SK-N-SH (cell line): ENCODE measurements around the gene ATP2A3. TPM values are rescaled to one million over a fixed set of nuclear protein-coding genes. Genes with fewer than 3 reads are reported as not detected.

Source experiments
- CTCF ChIA-PET: fragments of 300-600, 350-600 bp; formaldehyde crosslinking; extraction: SDS; loops from one replicate; lab custom pipeline; 2021; lab: Yijun Ruan, JAX
- POLR2A ChIA-PET: fragments of 350-600 bp; sonication (Branson Sonifier 250); formaldehyde crosslinking; extraction: SDS; loops from one replicate; lab custom pipeline; 2020; ENCODE audit warnings: antibody characterized with exemption, inconsistent platforms; lab: Yijun Ruan, JAX
- DNase-seq: peaks from one replicate; pipeline ENCODE4 v3.0.0; 2012
- H2AFZ ChIP-seq: fragments of 200-600 bp; sonication (generic); 2 replicates; pipeline ENCODE4 v1.8.1; 2016; ENCODE audit warnings: antibody characterized with exemption, mild to moderate bottlenecking, low read depth
- H3F3A ChIP-seq: fragments of 200-600 bp; sonication (generic); replicated peaks from 2 replicates; pipeline ENCODE3; 2016; ENCODE audit warnings: antibody characterized with exemption, mild to moderate bottlenecking; ENCODE audit not compliant: insufficient read depth
- H3K27ac ChIP-seq, 2 experiments: fragments of 200-500 bp in 1 of 2; fragments of 200-600 bp in 1 of 2; sonication (Bioruptor generic) in 1 of 2; sonication (generic), shearing (Covaris generic) in 1 of 2; 2 replicates each; pipeline versions ENCODE4 v1.5.1 to v1.6.1; 2014 to 2016; ENCODE audit warnings: low read depth in 2 of 2, inconsistent platforms in 1 of 2, low read length in 1 of 2, mild to moderate bottlenecking in 1 of 2, mixed read lengths in 1 of 2
- H3K27me3 ChIP-seq: fragments of 200-600 bp; sonication (generic), shearing (Covaris generic); 2 replicates; pipeline ENCODE4 v1.6.1; 2016; ENCODE audit warnings: mixed run types; ENCODE audit not compliant: insufficient read depth
- H3K36me3 ChIP-seq, 2 experiments: fragments of 200-500 bp in 1 of 2; fragments of 200-600 bp in 1 of 2; sonication (Bioruptor generic) in 1 of 2; sonication (generic) in 1 of 2; replicated peaks in 1 of 2; 2 replicates each; pipeline versions ENCODE3 to v1.5.1; 2014 to 2016; ENCODE audit warnings: low read length in 1 of 2, mild to moderate bottlenecking in 1 of 2; ENCODE audit not compliant: insufficient read depth in 2 of 2, control insufficient read depth in 1 of 2
- H3K4me1 ChIP-seq, 2 experiments: fragments of 200-500 bp in 1 of 2; fragments of 200-600 bp in 1 of 2; sonication (Bioruptor generic) in 1 of 2; sonication (generic), shearing (Covaris generic) in 1 of 2; 2 replicates each; pipeline versions ENCODE4 v1.5.1 to v1.6.1; 2014 to 2016; ENCODE audit warnings: low read depth in 1 of 2, low read length in 1 of 2, mixed run types in 1 of 2; ENCODE audit not compliant: insufficient read depth in 2 of 2, control insufficient read depth in 1 of 2
- H3K4me2 ChIP-seq: fragments of 200-600 bp; sonication (generic), shearing (Covaris generic); 2 replicates; pipeline ENCODE4 v1.6.1; 2017; ENCODE audit warnings: mixed run types
- H3K4me3 ChIP-seq, 2 experiments: fragments of 200-500 bp in 1 of 2; fragments of 200-600 bp in 1 of 2; sonication (Bioruptor generic) in 1 of 2; sonication (generic), shearing (Covaris generic) in 1 of 2; 2 replicates each; pipeline versions ENCODE4 v1.5.1 to v1.8.1; 2014 to 2016; ENCODE audit warnings: low read depth in 2 of 2, inconsistent platforms in 1 of 2, low read length in 1 of 2, mild to moderate bottlenecking in 1 of 2, mixed read lengths in 1 of 2, moderate library complexity in 1 of 2
- H3K79me2 ChIP-seq: fragments of 200-600 bp; sonication (generic); 2 replicates; pipeline ENCODE4 v1.8.1; 2017; ENCODE audit warnings: mild to moderate bottlenecking; ENCODE audit not compliant: insufficient read depth
- H3K9ac ChIP-seq: fragments of 200-600 bp; sonication (generic); 2 replicates; pipeline ENCODE4 v1.6.1; 2017; ENCODE audit warnings: mixed run types
- H3K9me2 ChIP-seq: fragments of 200-600 bp; sonication (generic); 2 replicates; pipeline ENCODE4 v1.6.1; 2017; ENCODE audit warnings: mixed run types
- H3K9me3 ChIP-seq: fragments of 200-600 bp; sonication (generic); 2 replicates; pipeline ENCODE4 v1.6.1; 2017; ENCODE audit warnings: mixed run types, mild to moderate bottlenecking, moderate library complexity
- H4K20me1 ChIP-seq: fragments of 200-600 bp; sonication (generic); 2 replicates; pipeline ENCODE4 v1.6.1; 2017; ENCODE audit warnings: mild to moderate bottlenecking, mixed run types; ENCODE audit not compliant: insufficient read depth
- CTCF ChIP-seq: fragments of 200-600 bp; sonication (generic); IDR thresholded peaks from 2 replicates; pipeline ENCODE4 v1.6.1; 2017; ENCODE audit warnings: antibody characterized with exemption, mild to moderate bottlenecking, moderate library complexity
- EP300 ChIP-seq, 2 experiments: IDR thresholded peaks; 2 replicates each; pipeline versions ENCODE4 v1.4.0 to v1.6.1; 2012; ENCODE audit warnings: borderline replicate concordance in 1 of 2, low read depth in 1 of 2, low read length in 1 of 2
- EZH2phosphoT487 ChIP-seq: fragments of 200-600 bp; sonication (generic); IDR thresholded peaks from 2 replicates; pipeline ENCODE4 v1.6.1; 2017; ENCODE audit warnings: low read depth, mixed run types, mild to moderate bottlenecking, antibody characterized with exemption, moderate library complexity, borderline replicate concordance
- FOSL2 ChIP-seq: IDR thresholded peaks from 2 replicates; pipeline ENCODE4 v1.4.0; 2012; ENCODE audit warnings: low read depth, mild to moderate bottlenecking, moderate library complexity, borderline replicate concordance
- GABPA ChIP-seq: IDR thresholded peaks from 2 replicates; pipeline ENCODE4 v1.4.0; 2012; ENCODE audit warnings: low read depth, mild to moderate bottlenecking
- JUND ChIP-seq: IDR thresholded peaks from 2 replicates; pipeline ENCODE4 v1.4.0; 2012
- MAX ChIP-seq: IDR thresholded peaks from 2 replicates; pipeline ENCODE4 v1.4.0; 2012; ENCODE audit warnings: low read depth
- MEF2A ChIP-seq: IDR thresholded peaks from 2 replicates; pipeline ENCODE4 v1.4.0; 2012; ENCODE audit warnings: low read depth, borderline replicate concordance
- RAD21 ChIP-seq: IDR thresholded peaks from 2 replicates; pipeline ENCODE4 v1.6.1; 2012; ENCODE audit warnings: mild to moderate bottlenecking, low read length
- RXRA ChIP-seq: IDR thresholded peaks from 2 replicates; pipeline ENCODE4 v1.4.0; 2012; ENCODE audit warnings: low read depth, mild to moderate bottlenecking, borderline replicate concordance
- TAF1 ChIP-seq: IDR thresholded peaks from 2 replicates; pipeline ENCODE4 v1.6.1; 2012; ENCODE audit warnings: low read depth, mild to moderate bottlenecking, low read length, moderate library complexity, borderline replicate concordance
- TEAD4 ChIP-seq: IDR thresholded peaks from 2 replicates; pipeline ENCODE4 v1.4.0; 2012; ENCODE audit warnings: mild to moderate bottlenecking, borderline replicate concordance; ENCODE audit not compliant: insufficient read depth
- WGBS: methylation state at CpG from one replicate; pipeline ENCODE4 v1.1.6; 2017; ENCODE audit warnings: low lambda C conversion rate; 5-methylcytosine and 5-hydroxymethylcytosine counted together
- polyA plus RNA-seq, 3 experiments: library from polyadenylated mRNA; depleted of rRNA; stranded (reverse); fragments of >200 nt; gene quantifications; 2 replicates each; pipeline ENCODE4 v1.2.3, GENCODE V29; 2012

The ATP2A3 gene
- polyA plus RNA-seq, 1 of the 3 experiments (the other 2 are of a cell fraction): 2.1 TPM

GRCh38 chr17:3900646-3901045 lies 63.6 kb downstream of the ATP2A3 start:
- Histone ChIP-seq H2AFZ (no peak overlapping the region), H3F3A (no peaks in the 10 kb centered on the region), H3K27me3 (no peaks in the 10 kb centered on the region), H3K79me2 (no peaks in the 10 kb centered on the region), H3K9me2 (no peaks in the 10 kb centered on the region), H3K27ac (no peak overlapping the region), H3K9ac (no peak overlapping the region), H3K4me2 (no peak overlapping the region), H3K4me3 (no peak overlapping the region), H3K9me3 (no peaks in the 10 kb centered on the region), H4K20me1 (no peaks in the 10 kb centered on the region), H3K36me3 (no peaks in the 10 kb centered on the region), H3K4me1 (peaks cover 0 to 3% of the 10 kb centered on the region in 2 experiments; a peak in 1 of 4 replicates)
- TF ChIP-seq CTCF (no peak), RAD21 (no peak)
- ChIA-PET CTCF (interaction anchor here (0.7 to 2.9 kb wide), 4 partner anchors 13 to 404 kb away, joined by 3 to 20 read pairs (median 4); partner anchors contain the start of gene NCBP3), POLR2A (no interaction called here)
- 70% methylated on average over 6 of the region's 6 CpGs for WGBS
- no peak for DNase-seq

GRCh38 chr17:3897731-3898130 lies 66.5 kb downstream of the ATP2A3 start:
- no peaks in the 10 kb centered on the region for H4K20me1 ChIP-seq
- H3K4me3 ChIP-seq: no peak overlapping the region
- no peak overlapping the region for H2AFZ ChIP-seq
- H3K27ac ChIP-seq: no peak overlapping the region
- TF ChIP-seq JUND (no peak), CTCF (no peak), MEF2A (no peak), EP300 (IDR thresholded peaks at IDR 0.05; ENCODE audit: borderline replicate concordance in 1 of 2, low read depth in 1 of 2, low read length in 1 of 2) (no peak), GABPA (no peak), RXRA (no peak)
- no peak overlapping the region for H3K9ac ChIP-seq
- ChIA-PET POLR2A (no interaction called here), CTCF (interaction anchor here (1.9 to 3.1 kb wide), 3 partner anchors 16 to 160 kb away, joined by 6 to 20 read pairs (median 7); partner anchors contain the start of gene NCBP3)
- no peaks in the 10 kb centered on the region for H3K9me3 ChIP-seq
- no peak overlapping the region for H3K4me2 ChIP-seq
- no peak for DNase-seq
- peaks cover 0 to 8% of the 10 kb centered on the region in 2 experiments; a peak in 1 of 4 replicates for H3K4me1 ChIP-seq
- H3K79me2 ChIP-seq: no peaks in the 10 kb centered on the region
- 86% methylated on average over 8 of the region's 12 CpGs for WGBS
- H3K27me3 ChIP-seq: no peaks in the 10 kb centered on the region
- no peaks in the 10 kb centered on the region for H3K36me3 ChIP-seq
- H3F3A ChIP-seq: peaks cover 9% of the 10 kb centered on the region
- H3K9me2 ChIP-seq: no peaks in the 10 kb centered on the region

GRCh38 chr17:3896968-3897235 lies 67.3 kb downstream of the ATP2A3 start:
- no peak overlapping the region for H3K4me3 ChIP-seq
- POLR2A ChIA-PET: no interaction called here
- H3K27me3 ChIP-seq: no peaks in the 10 kb centered on the region
- H3K9me2 ChIP-seq: no peaks in the 10 kb centered on the region
- H4K20me1 ChIP-seq: no peaks in the 10 kb centered on the region
- H3K79me2 ChIP-seq: no peaks in the 10 kb centered on the region
- no peak overlapping the region for H3K9ac ChIP-seq
- peaks cover 0 to 11% of the 10 kb centered on the region in 2 experiments; a peak in 1 of 4 replicates for H3K4me1 ChIP-seq
- H3K27ac ChIP-seq: no peak overlapping the region
- no peak overlapping the region for H3K4me2 ChIP-seq
- H3F3A ChIP-seq: peaks cover 9% of the 10 kb centered on the region
- DNase-seq: no peak
- H3K9me3 ChIP-seq: no peaks in the 10 kb centered on the region
- WGBS: 84% methylated on average over 5 of the region's 6 CpGs
- H3K36me3 ChIP-seq: no peaks in the 10 kb centered on the region
- CTCF ChIA-PET: interaction anchor here (1.4 to 3.1 kb wide), 4 partner anchors 11 to 159 kb away, joined by 3 to 20 read pairs (median 6); partner anchors contain the start of gene NCBP3
- no peak overlapping the region for H2AFZ ChIP-seq
- no peak for TF ChIP-seq CTCF
- no peak for TF ChIP-seq EZH2phosphoT487
- TF ChIP-seq TAF1: no peak
- no peak for TF ChIP-seq MAX
- no peak for TF ChIP-seq GABPA
- TF ChIP-seq TEAD4: no peak
- no peak for TF ChIP-seq FOSL2
- TF ChIP-seq EP300 (IDR thresholded peaks at IDR 0.05; ENCODE audit: borderline replicate concordance in 1 of 2, low read depth in 1 of 2, low read length in 1 of 2): no peak
